Measurements from ENCODE around the gene RBM47. TPM values are rescaled to one million over a fixed set of nuclear protein-coding genes. Genes with fewer than 3 reads are reported as not detected.
A peak's percentile ranks its signal among the peaks of the same experiment; 100 is the strongest.

The RBM47 gene
- polyA plus RNA-seq, 3 donors = 79.5 to 101 (median 92.8) TPM

- peaks cover 3% of the 10 kb centered on the region for H3K4me1 Mint-ChIP-seq
- H3K36me3 ChIP-seq (replicated peaks in 1 of 2; ENCODE audit: control insufficient read depth in 1 of 2, insufficient read depth in 2 of 2, low read length in 2 of 2) = peaks cover 35 to 81% of the 10 kb centered on the region in 2 donors
- no peak for TF ChIP-seq CTCF (IDR thresholded peaks at IDR 0.05)
- no CpG with 5 or more reads among the region's 7 CpGs for WGBS (ENCODE audit: insufficient coverage)
- H4K20me1 ChIP-seq (ENCODE audit: insufficient read depth, low read length) = peaks cover 100% of the 10 kb centered on the region
- H3K4me3 Mint-ChIP-seq = no peak overlapping the region
- H3K4me1 ChIP-seq (ENCODE audit: control insufficient read depth in 1 of 2, insufficient read depth in 2 of 2, low read length in 2 of 2) = no peaks in the 10 kb centered on the region
- H3K36me3 Mint-ChIP-seq = peaks cover 35 to 56% of the 10 kb centered on the region in 2 donors
- H3K9ac ChIP-seq (ENCODE audit: insufficient read depth, low read length, poor library complexity, severe bottlenecking) = no peak overlapping the region
- peak overlapping the region in 4 of 7 donors; percentile 23 to 72 (median 52) for H3K27ac Mint-ChIP-seq
- no peak overlapping the region for H3K4me2 ChIP-seq (replicated peaks; ENCODE audit: extremely low read depth, low read length, poor library complexity, severe bottlenecking)
- no peak overlapping the region for H3K4me3 ChIP-seq (replicated peaks in 1 of 3; ENCODE audit: low read depth in 2 of 3, low read length in 3 of 3)
- intact Hi-C loops (cut with micrococcal nuclease) = no loop called here
- DNase-seq = no peak
- H3K79me2 ChIP-seq (ENCODE audit: insufficient read depth, low read length) = peaks cover 96% of the 10 kb centered on the region
- H3K27me3 Mint-ChIP-seq (ENCODE audit: low read depth in 3 of 3) = no peaks in the 10 kb centered on the region
- no peaks in the 10 kb centered on the region for H3K9me3 ChIP-seq (replicated peaks in 1 of 2; ENCODE audit: control insufficient read depth in 1 of 2, insufficient read depth in 1 of 2, low read length in 2 of 2)
- peak overlapping the region in 1 of 2 donors; percentile 57 for H3K27ac ChIP-seq (ENCODE audit: low read depth in 1 of 2, low read length in 2 of 2)
- H2AFZ ChIP-seq (ENCODE audit: insufficient read depth, low read depth, low read length, poor library complexity, severe bottlenecking) = no peak overlapping the region
- no peaks in the 10 kb centered on the region for H3K9me3 Mint-ChIP-seq
- H3K27me3 ChIP-seq (ENCODE audit: control insufficient read depth in 2 of 2, insufficient read depth in 2 of 2, low read length in 2 of 2) = no peaks in the 10 kb centered on the region
Observed at GRCh38 chr4:40461879-40462278, 167.8 kb downstream of the RBM47 start.

GRCh38 chr4:40461062-40461461 is 168.6 kb downstream of the RBM47 start:
- Histone ChIP-seq H3K4me3 (replicated peaks in 1 of 3; ENCODE audit: low read depth in 2 of 3, low read length in 3 of 3) (no peak overlapping the region), H3K4me1 (ENCODE audit: control insufficient read depth in 1 of 2, insufficient read depth in 2 of 2, low read length in 2 of 2) (no peaks in the 10 kb centered on the region), H3K27me3 (ENCODE audit: control insufficient read depth in 2 of 2, insufficient read depth in 2 of 2, low read length in 2 of 2) (no peaks in the 10 kb centered on the region), H3K79me2 (ENCODE audit: insufficient read depth, low read length) (peaks cover 96% of the 10 kb centered on the region), H3K27ac (ENCODE audit: low read depth in 1 of 2, low read length in 2 of 2) (no peak overlapping the region), H4K20me1 (ENCODE audit: insufficient read depth, low read length) (peaks cover 100% of the 10 kb centered on the region), H3K4me2 (replicated peaks; ENCODE audit: extremely low read depth, low read length, poor library complexity, severe bottlenecking) (no peak overlapping the region), H3K9me3 (replicated peaks in 1 of 2; ENCODE audit: control insufficient read depth in 1 of 2, insufficient read depth in 1 of 2, low read length in 2 of 2) (no peaks in the 10 kb centered on the region), H3K9ac (ENCODE audit: insufficient read depth, low read length, poor library complexity, severe bottlenecking) (no peak overlapping the region), H3K36me3 (replicated peaks in 1 of 2; ENCODE audit: control insufficient read depth in 1 of 2, insufficient read depth in 2 of 2, low read length in 2 of 2) (peaks cover 27 to 73% of the 10 kb centered on the region in 2 donors), H2AFZ (ENCODE audit: insufficient read depth, low read depth, low read length, poor library complexity, severe bottlenecking) (no peak overlapping the region)
- DNase-seq = no peak
- Mint-ChIP-seq H3K9me3 (no peaks in the 10 kb centered on the region), H3K4me1 (peaks cover 3% of the 10 kb centered on the region), H3K36me3 (peaks cover 31 to 54% of the 10 kb centered on the region in 2 donors), H3K27ac (no peak overlapping the region), H3K27me3 (ENCODE audit: low read depth in 3 of 3) (no peaks in the 10 kb centered on the region), H3K4me3 (no peak overlapping the region)
- 100% methylated on average over 2 of the region's 4 CpGs for WGBS (ENCODE audit: insufficient coverage)
- intact Hi-C loops (cut with micrococcal nuclease) = no loop called here
- TF ChIP-seq CTCF (IDR thresholded peaks at IDR 0.05) = no peak

Data from CD14-positive monocyte (primary cell).